ENCODE measurements around the gene POFUT1. TPM values are rescaled to one million over a fixed set of nuclear protein-coding genes. Genes with fewer than 3 reads are reported as not detected.

POFUT1 gene
- total RNA-seq, 2 experiments from 2014 or later: 51.8 to 54.3 TPM

DNA sequence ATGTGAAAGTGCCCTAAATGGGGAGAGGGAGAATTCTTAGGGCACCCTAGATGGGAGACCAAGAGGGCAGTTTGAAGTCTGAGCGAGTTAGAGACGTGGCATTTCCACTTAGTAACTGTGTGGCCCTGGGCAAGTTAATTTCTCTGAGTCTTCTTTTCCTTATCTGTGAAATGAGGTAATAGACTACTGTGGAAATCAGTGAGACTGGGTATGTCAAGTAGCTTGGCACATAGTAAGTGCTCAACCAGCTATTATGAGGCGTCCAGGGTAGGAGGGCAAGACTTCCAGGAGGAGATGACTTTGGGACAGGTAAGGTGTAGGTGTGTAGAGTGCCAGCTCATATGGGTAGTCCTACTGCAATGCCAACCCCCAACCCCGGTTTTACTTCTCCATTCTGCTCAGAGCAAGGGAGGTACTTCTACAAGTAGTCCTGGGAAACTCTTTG lies 70.5 kb downstream of the POFUT1 start:
- peaks cover 63% of the 10 kb centered on the region for H3K4me1 Mint-ChIP-seq
- peaks cover 2% of the 10 kb centered on the region for H3K9me3 Mint-ChIP-seq (ENCODE audit: low read depth)
- peak overlapping the region; percentile 98 for H3K27ac Mint-ChIP-seq
- H3K4me3 Mint-ChIP-seq: peak overlapping the region; percentile 91
- DNase-seq: peak; percentile 50
- intact Hi-C loops (cut with DNase I, micrococcal nuclease): loop anchor here in 1 of 2 experiments (5.0 kb wide), 1 partner anchor 1714 kb away; the partner anchor contains the start of gene RALY
- no peaks in the 10 kb centered on the region for H3K27me3 Mint-ChIP-seq
- H3K36me3 Mint-ChIP-seq (ENCODE audit: low read depth): peaks cover 42% of the 10 kb centered on the region
- ChIA-PET CTCF (interaction anchor here (0.6 kb wide), 1 partner anchor 1547 kb away, joined by 3 read pairs; no protein-coding TSS in a partner anchor), POLR2A (interaction anchor here (0.9 to 1.1 kb wide), 2 partner anchors 26 to 46 kb away, joined by 3 read pairs; no protein-coding TSS in a partner anchor)
- peak; percentile 36 for ATAC-seq

DNA sequence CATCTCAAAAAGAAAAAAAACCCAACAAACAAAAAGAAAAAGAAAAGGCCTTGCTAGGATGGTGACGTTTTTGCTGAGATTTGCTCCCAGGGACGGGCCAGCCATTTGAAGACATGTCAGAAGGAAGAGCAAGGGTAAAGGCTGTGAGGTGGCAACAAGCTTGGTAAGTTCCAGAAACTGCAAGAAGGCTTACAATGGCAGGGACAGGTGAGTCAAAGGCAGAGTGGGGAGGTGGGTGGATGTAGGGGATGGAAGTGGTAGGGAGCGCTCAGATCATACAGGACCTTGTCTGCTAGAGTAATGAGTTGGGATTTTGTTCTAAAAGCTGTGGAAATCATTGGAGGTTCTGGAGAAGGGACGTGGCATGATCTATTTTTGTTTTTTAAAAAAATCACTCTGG lies 74.0 kb downstream of the POFUT1 start:
- H3K4me3 Mint-ChIP-seq: peak overlapping the region; percentile 30
- ChIA-PET POLR2A (interaction anchor here (1.6 kb wide), 1 partner anchor 78 kb away, joined by 4 read pairs; no protein-coding TSS in a partner anchor), CTCF (interaction anchor here (0.7 kb wide), 1 partner anchor 196 kb away, joined by 4 read pairs; no protein-coding TSS in a partner anchor)
- ATAC-seq (no peak), DNase-seq (peak; percentile 68)
- H3K36me3 Mint-ChIP-seq (ENCODE audit: low read depth): peaks cover 55% of the 10 kb centered on the region
- H3K9me3 Mint-ChIP-seq (ENCODE audit: low read depth): no peaks in the 10 kb centered on the region
- intact Hi-C loops (cut with DNase I, micrococcal nuclease): no loop called here
- H3K27ac Mint-ChIP-seq: peak overlapping the region; percentile 90
- peaks cover 87% of the 10 kb centered on the region for H3K4me1 Mint-ChIP-seq
- no peaks in the 10 kb centered on the region for H3K27me3 Mint-ChIP-seq

DNA sequence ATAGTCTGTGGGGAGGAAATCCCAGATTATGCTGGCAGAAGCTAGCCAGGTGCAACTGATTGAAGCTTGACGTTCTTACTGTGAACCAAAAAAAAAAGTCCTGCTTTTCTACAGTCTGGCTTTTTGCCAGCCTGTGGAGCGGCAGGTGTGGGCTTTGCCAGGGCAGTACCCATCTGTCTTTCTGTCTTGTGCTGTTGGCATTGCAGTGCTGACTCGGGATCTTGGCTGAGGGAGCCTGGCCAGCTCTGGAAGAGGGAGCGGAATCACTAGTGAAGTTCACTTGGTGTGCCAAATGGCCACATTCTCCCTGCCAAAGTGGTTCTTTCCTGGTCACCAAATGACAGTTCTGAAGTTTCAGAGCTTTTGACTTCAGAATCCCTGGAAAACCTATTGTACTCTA lies 74.8 kb downstream of the POFUT1 start:
- ATAC-seq (no peak), DNase-seq (no peak)
- intact Hi-C loops (cut with DNase I, micrococcal nuclease): no loop called here
- Mint-ChIP-seq H3K27ac (peak overlapping the region; percentile 90), H3K4me3 (peak overlapping the region; percentile 30), H3K4me1 (peaks cover 87% of the 10 kb centered on the region), H3K27me3 (no peaks in the 10 kb centered on the region), H3K9me3 (ENCODE audit: low read depth) (no peaks in the 10 kb centered on the region), H3K36me3 (ENCODE audit: low read depth) (peaks cover 55% of the 10 kb centered on the region)
- ChIA-PET POLR2A (interaction anchor here (1.6 kb wide), 1 partner anchor 79 kb away, joined by 4 read pairs; no protein-coding TSS in a partner anchor), CTCF (interaction anchor here (0.7 to 1.1 kb wide), 3 partner anchors 9 to 196 kb away, joined by 3 to 4 read pairs (median 3); no protein-coding TSS in a partner anchor)

DNA sequence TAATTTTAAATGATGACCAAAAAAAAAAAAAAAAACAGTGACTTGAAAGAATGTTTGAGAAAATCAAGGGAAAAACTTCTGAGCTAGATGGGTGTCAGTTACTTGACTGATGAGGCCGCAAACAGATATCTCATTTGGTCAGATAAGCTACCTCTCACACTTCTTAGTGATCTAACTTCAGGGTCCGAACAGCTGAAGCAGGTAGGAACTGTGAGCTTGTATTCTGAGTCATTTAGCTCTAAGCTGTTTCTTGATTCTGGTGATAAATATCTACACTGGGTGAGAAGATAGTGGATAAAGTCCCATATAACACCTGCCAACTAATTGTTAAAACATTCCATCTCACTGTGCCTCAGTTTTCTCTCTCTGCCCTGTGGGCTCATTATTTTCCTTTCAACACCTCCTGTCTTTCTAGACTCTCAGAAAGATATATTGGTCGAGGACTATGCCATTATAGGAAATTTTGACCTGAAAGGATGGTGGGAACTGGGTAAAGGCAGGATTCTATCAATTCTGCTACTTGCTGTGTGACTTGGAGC lies 77.5 kb downstream of the POFUT1 start:
- peaks cover 88% of the 10 kb centered on the region for H3K4me1 Mint-ChIP-seq
- H3K36me3 Mint-ChIP-seq (ENCODE audit: low read depth): peaks cover 56% of the 10 kb centered on the region
- H3K27me3 Mint-ChIP-seq: no peaks in the 10 kb centered on the region

DNA sequence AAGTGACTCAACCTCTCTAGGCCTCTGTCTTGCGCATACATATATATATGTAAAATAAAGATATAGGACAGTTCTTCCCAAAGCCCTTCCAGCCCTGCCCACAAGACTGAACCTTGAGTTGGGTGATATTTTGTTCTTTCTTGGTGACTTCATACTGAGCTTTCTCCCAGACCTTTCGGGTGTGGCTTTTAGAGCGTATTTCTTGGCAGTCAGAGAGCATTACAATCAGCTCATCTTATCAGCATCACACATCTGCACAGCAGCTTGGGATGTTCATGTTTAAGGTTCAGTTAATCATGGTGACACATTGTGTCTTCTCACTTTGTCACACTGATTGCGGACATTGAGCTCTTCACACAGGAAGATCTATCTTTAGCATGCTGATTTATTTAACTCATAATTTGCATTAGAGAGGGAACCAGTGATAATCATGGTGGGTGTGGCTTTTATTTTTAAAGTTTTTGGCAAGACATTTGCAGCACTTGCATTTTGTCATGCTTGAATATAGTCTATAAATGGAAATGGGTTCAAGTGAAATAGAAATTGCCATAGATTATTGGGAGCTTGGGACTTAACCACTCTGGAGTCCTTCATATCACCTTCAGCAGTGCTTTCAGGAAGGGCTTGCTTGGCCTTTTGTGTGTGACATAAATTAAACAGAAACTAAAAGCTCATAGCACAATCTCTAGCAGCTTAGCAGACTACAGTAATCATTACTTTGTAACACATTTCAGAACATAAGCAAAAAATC lies 78.1 kb downstream of the POFUT1 start:
- no peaks in the 10 kb centered on the region for H3K27me3 Mint-ChIP-seq
- ChIA-PET POLR2A (interaction anchor here (0.5 to 2.9 kb wide), 14 partner anchors 9 to 744 kb away, joined by 3 to 40 read pairs (median 7); partner anchors contain the start of gene KIF3B), CTCF (interaction anchor here (0.8 to 3.1 kb wide), 10 partner anchors 8 to 223 kb away, joined by 3 to 13 read pairs (median 7); partner anchors contain the start of gene KIF3B)
- ATAC-seq: peak; percentile 83
- peaks cover under 1% of the 10 kb centered on the region for H3K9me3 Mint-ChIP-seq (ENCODE audit: low read depth)
- peak overlapping the region; percentile 58 for H3K4me3 Mint-ChIP-seq
- peaks cover 55% of the 10 kb centered on the region for H3K36me3 Mint-ChIP-seq (ENCODE audit: low read depth)
- H3K27ac Mint-ChIP-seq: peak overlapping the region; percentile 97
- peak; percentile 70 for DNase-seq
- H3K4me1 Mint-ChIP-seq: peaks cover 88% of the 10 kb centered on the region
- intact Hi-C loops (cut with DNase I, micrococcal nuclease): loop anchor here (1.0 to 2.0 kb wide), 7 partner anchors 33 to 81 kb away; partner anchors contain the start of gene ASXL1 (in 1 of the 2)

More for the DNA sequence above, 77.5 kb downstream of the POFUT1 start:
- peak; percentile 47 for ATAC-seq
- no peak for DNase-seq
- peak overlapping the region; percentile 58 for H3K4me3 Mint-ChIP-seq
- ChIA-PET POLR2A (interaction anchor here (0.5 to 2.9 kb wide), 14 partner anchors 8 to 743 kb away, joined by 3 to 40 read pairs (median 6); partner anchors contain the start of gene KIF3B), CTCF (interaction anchor here (0.9 to 3.1 kb wide), 9 partner anchors 9 to 223 kb away, joined by 3 to 13 read pairs (median 7); partner anchors contain the start of gene KIF3B)
- no peaks in the 10 kb centered on the region for H3K9me3 Mint-ChIP-seq (ENCODE audit: low read depth)
- intact Hi-C loops (cut with DNase I, micrococcal nuclease): loop anchor here (1.0 to 2.0 kb wide), 7 partner anchors 33 to 81 kb away; partner anchors contain the start of gene ASXL1 (in 1 of the 2)
- peak overlapping the region; percentile 97 for H3K27ac Mint-ChIP-seq

DNA sequence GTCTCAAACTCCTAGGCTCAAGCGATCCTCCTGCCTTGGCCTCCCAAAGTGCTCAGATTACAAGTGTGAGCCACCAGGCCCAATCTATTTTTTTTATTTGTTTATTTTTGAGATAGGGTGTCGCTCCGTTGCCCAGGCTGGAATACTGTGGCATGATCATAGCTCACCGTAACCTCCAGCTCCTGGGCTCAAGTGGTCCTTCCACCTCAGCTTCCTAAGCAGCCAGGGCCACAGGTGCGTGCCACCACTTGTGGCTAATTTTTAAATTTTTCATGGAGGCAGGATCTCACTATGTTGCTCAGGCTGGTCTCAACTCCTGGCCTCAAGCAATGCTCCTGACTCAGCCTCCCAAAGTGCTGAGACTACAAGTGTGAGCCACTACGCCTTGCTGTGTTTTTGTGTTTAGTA lies 79.6 kb downstream of the POFUT1 start:
- intact Hi-C loops (cut with DNase I, micrococcal nuclease): no loop called here
- no peaks in the 10 kb centered on the region for H3K27me3 Mint-ChIP-seq
- DNase-seq (no peak), ATAC-seq (no peak)
- peaks cover 85% of the 10 kb centered on the region for H3K4me1 Mint-ChIP-seq
- H3K36me3 Mint-ChIP-seq (ENCODE audit: low read depth): peaks cover 47% of the 10 kb centered on the region
- H3K9me3 Mint-ChIP-seq (ENCODE audit: low read depth): peaks cover 1% of the 10 kb centered on the region
- POLR2A ChIA-PET: interaction anchor here (1.0 to 2.9 kb wide), 3 partner anchors 55 to 83 kb away, joined by 3 to 40 read pairs (median 23); no protein-coding TSS in a partner anchor
- CTCF ChIA-PET: interaction anchor here (3.1 kb wide), 1 partner anchor 55 kb away, joined by 13 read pairs; no protein-coding TSS in a partner anchor
- H3K27ac Mint-ChIP-seq: peak overlapping the region; percentile 97
- H3K4me3 Mint-ChIP-seq: no peak overlapping the region

Other genes starting within 250 kb of the POFUT1 start
- under 1 TPM in 1 of 2 experiments, not detected in 1; 0.02 TPM for gene XKR7, start 239.7 kb upstream of the POFUT1 start, total RNA-seq
- not detected for gene CCM2L, start 197.4 kb upstream of the POFUT1 start, total RNA-seq
- not detected for gene HCK, start 155.6 kb upstream of the POFUT1 start, total RNA-seq
- gene TM9SF4, start 98.2 kb upstream of the POFUT1 start, total RNA-seq: 10 to 100 TPM; 43.2 to 66.5 TPM
- gene PLAGL2, start 137 bp upstream of the POFUT1 start, total RNA-seq: 10 to 100 TPM; 89.1 to 98.2 TPM
- gene KIF3B, start 69.8 kb downstream of the POFUT1 start, total RNA-seq: 10 to 100 TPM; 39.9 to 40.7 TPM
- 100 to 1,000 TPM; 129 to 141 TPM for gene ASXL1, start 150.5 kb downstream of the POFUT1 start, total RNA-seq

Data from activated CD4-positive, alpha-beta T cell treated with anti-CD3 and anti-CD28 coated beads for 36 hours (primary cell).